Subcutaneous adipose tissue (tissue), 4 donors: Measurements from ENCODE around the gene KIF3C. TPM values are rescaled to one million over a fixed set of nuclear protein-coding genes. Genes with fewer than 3 reads are reported as not detected.

ENCODE experiments used
- CTCF ChIP-seq: fragments of 450-650 bp; IDR thresholded peaks from one replicate; pipeline ENCODE4 v1.5.1; 2016; ENCODE audit warnings: low read depth, mild to moderate bottlenecking, control low read depth, antibody characterized with exemption, moderate library complexity
- total RNA-seq, 4 donors: library from RNA; depleted of rRNA; stranded (reverse); fragments of >200 nt; gene quantifications; one replicate each; pipeline ENCODE4 v1.1.0, GENCODE V29; 2016

KIF3C gene
- total RNA-seq, 4 donors from 2014 or later: 1.8 to 5.8 (median 3.0) TPM

- TF ChIP-seq CTCF: no peak
Observed at GRCh38 chr2:26008095-26008494, 25.8 kb upstream of the KIF3C start.

GRCh38 chr2:26002632-26003310 lies 20.5 kb upstream of the KIF3C start:
- no peak for TF ChIP-seq CTCF

- no peak for TF ChIP-seq CTCF
Observed at GRCh38 chr2:26001743-26002351, 19.6 kb upstream of the KIF3C start.

GRCh38 chr2:26000561-26001082 lies 18.3 kb upstream of the KIF3C start:
- TF ChIP-seq CTCF: no peak

- no peak for TF ChIP-seq CTCF
Observed at GRCh38 chr2:25996844-25997243, 14.5 kb upstream of the KIF3C start.

- TF ChIP-seq CTCF: no peak
Observed at GRCh38 chr2:25994509-25994908, 12.2 kb upstream of the KIF3C start.

GRCh38 chr2:25993049-25993448 lies 10.8 kb upstream of the KIF3C start:
- TF ChIP-seq CTCF: no peak
